Measurements from ENCODE around the gene ATP1A3.

DNA sequence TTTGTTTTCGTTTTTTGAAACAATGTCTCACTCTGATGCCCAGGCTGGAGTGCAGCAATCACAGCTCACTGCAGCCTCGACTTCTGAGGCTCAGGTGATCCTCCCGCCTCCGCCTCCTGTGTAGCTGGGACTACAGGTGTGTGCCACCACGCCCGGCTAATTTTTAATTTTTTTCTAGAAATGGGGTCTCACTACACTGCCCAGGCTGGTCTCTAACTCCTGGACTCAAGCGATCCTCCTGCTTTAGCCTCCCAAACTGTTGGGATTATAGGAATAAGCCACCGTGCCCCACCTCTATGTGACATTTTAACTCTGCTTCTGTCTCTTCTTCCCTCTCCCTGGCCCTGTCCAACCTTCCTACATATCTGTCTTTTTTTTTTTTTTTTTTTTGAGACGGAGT lies 5.1 kb downstream of the ATP1A3 start:
- TF ChIP-seq CTCF (IDR thresholded peaks at IDR 0.05) (no peak), POLR2A (IDR thresholded peaks at IDR 0.05) (no peak)

Measured in thyroid gland (tissue), 4 donors.